Upper lobe of right lung (tissue), 1 donor: ENCODE data around the gene VPS50. TPM values are rescaled to one million over a fixed set of nuclear protein-coding genes. Genes with fewer than 3 reads are reported as not detected.

ENCODE experiments used
- ATAC-seq: fragments of 200-7000 bp; cut with Tn5 transposase; one replicate; pipeline ENCODE4 v1.9.1; 2020; ENCODE audit warnings: mild to moderate bottlenecking, moderate library complexity
- DNase-seq: peaks from one replicate; pipeline ENCODE4 v3.0.0-alpha.2; 2020
- H3K27ac ChIP-seq: fragments of 200-600 bp; one replicate; pipeline ENCODE4 v1.8.0; 2022
- H3K27me3 ChIP-seq: fragments of 200-600 bp; one replicate; pipeline ENCODE4 v1.8.0; 2022; ENCODE audit warnings: mild to moderate bottlenecking
- H3K36me3 ChIP-seq: fragments of 200-600 bp; one replicate; pipeline ENCODE4 v1.8.0; 2022
- H3K4me1 ChIP-seq: fragments of 200-600 bp; one replicate; pipeline ENCODE4 v1.8.0; 2022
- H3K4me3 ChIP-seq: fragments of 200-600 bp; one replicate; pipeline ENCODE4 v1.8.0; 2022; ENCODE audit warnings: mild to moderate bottlenecking
- H3K9me3 ChIP-seq: fragments of 200-600 bp; one replicate; pipeline ENCODE4 v1.8.0; 2022
- intact Hi-C: fragments of 100-400 bp; cut with DNase I; formaldehyde crosslinking; loops from one replicate; pipeline ENCODE4 v1.11.0; 2022
- total RNA-seq: library from RNA; stranded (reverse); fragmentation: NEBNext Ultra II Directional; extraction: Animal tissue kit (Norgen Biotek cat#: 25700); gene quantifications from one replicate; pipeline ENCODE4 v1.2.1, GENCODE V29; 2021
- TF ChIP-seq, protein P1 (sequence below): fragments of 200-600 bp; IDR thresholded peaks from one replicate; pipeline ENCODE4 v1.8.0; 2022; ENCODE audit warnings: antibody characterized with exemption
- donor health status: DM: no; HTN: yes; CAD: no; lungs with severe emphysema.

Gene VPS50
- total RNA-seq, 1 donor from 2014 or later, result 30.2 TPM

DNA sequence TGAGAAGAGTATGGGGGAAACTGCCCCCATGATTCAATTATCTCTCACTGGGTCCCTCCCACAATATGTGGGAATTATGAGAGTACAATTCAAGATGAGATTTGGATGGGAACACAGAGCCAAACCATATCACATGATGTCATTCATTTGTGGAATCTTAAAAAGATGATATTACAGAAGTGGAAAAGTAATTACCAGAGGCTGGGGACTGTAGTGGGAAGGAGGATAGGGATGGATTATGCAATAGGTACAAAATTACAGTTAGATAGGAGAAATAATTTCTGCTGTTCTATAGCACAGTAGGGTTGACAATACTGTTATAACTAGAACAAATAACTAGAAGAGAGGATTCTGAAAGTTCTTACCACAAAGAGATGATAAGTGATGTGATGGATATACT, 141.4 kb downstream of the VPS50 start:
- DNase-seq (no peak), ATAC-seq (no peak)
- intact Hi-C loops, result no loop called here
- Histone ChIP-seq H3K27ac (no peak overlapping the region), H3K36me3 (no peaks in the 10 kb centered on the region), H3K4me1 (no peaks in the 10 kb centered on the region), H3K4me3 (no peak overlapping the region), H3K9me3 (no peaks in the 10 kb centered on the region), H3K27me3 (no peaks in the 10 kb centered on the region)
- TF ChIP-seq, protein P1, sequence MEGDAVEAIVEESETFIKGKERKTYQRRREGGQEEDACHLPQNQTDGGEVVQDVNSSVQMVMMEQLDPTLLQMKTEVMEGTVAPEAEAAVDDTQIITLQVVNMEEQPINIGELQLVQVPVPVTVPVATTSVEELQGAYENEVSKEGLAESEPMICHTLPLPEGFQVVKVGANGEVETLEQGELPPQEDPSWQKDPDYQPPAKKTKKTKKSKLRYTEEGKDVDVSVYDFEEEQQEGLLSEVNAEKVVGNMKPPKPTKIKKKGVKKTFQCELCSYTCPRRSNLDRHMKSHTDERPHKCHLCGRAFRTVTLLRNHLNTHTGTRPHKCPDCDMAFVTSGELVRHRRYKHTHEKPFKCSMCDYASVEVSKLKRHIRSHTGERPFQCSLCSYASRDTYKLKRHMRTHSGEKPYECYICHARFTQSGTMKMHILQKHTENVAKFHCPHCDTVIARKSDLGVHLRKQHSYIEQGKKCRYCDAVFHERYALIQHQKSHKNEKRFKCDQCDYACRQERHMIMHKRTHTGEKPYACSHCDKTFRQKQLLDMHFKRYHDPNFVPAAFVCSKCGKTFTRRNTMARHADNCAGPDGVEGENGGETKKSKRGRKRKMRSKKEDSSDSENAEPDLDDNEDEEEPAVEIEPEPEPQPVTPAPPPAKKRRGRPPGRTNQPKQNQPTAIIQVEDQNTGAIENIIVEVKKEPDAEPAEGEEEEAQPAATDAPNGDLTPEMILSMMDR, result no peak

GRCh38 chr7:93374345-93374940, 142.3 kb downstream of the VPS50 start:
- intact Hi-C loops, result no loop called here
- Histone ChIP-seq H3K36me3 (no peaks in the 10 kb centered on the region), H3K9me3 (no peaks in the 10 kb centered on the region), H3K27ac (no peak overlapping the region), H3K27me3 (no peaks in the 10 kb centered on the region), H3K4me1 (no peaks in the 10 kb centered on the region), H3K4me3 (no peak overlapping the region)
- no peak for DNase-seq
- TF ChIP-seq, protein P1, result peak; percentile 66
- ATAC-seq, result peak; percentile 48

DNA sequence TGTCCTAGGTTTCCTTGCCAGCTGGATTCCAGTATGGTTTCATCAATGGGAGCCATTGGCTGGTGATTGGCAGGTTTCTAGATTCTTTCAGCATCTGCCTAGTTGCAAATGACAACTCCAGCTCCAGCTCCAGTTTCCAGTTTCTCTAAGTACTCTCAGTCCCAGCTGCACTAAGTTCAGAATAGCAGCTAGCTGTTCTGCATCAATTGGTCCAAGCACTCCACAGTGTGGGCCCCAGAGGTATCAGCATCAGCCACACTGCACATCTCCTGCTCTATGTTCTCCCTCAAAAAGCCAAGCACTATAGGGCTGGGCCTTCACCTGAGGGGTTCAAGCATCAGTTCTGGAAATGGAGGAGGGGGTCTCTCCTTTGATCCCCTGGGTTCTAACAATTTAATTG, 143.4 kb downstream of the VPS50 start:
- DNase-seq (no peak), ATAC-seq (no peak)
- Histone ChIP-seq H3K27ac (no peak overlapping the region), H3K4me1 (no peaks in the 10 kb centered on the region), H3K4me3 (no peak overlapping the region), H3K36me3 (no peaks in the 10 kb centered on the region), H3K9me3 (no peaks in the 10 kb centered on the region), H3K27me3 (no peaks in the 10 kb centered on the region)
- intact Hi-C loops, result no loop called here
- TF ChIP-seq, protein P1, result no peak

- no peaks in the 10 kb centered on the region for H3K27me3 ChIP-seq
- H3K36me3 ChIP-seq, result no peaks in the 10 kb centered on the region
- TF ChIP-seq, protein P1, result no peak
- no peak for DNase-seq
- H3K27ac ChIP-seq, result no peak overlapping the region
- no peak overlapping the region for H3K4me3 ChIP-seq
- intact Hi-C loops, result no loop called here
- ATAC-seq, result no peak
- H3K9me3 ChIP-seq, result no peaks in the 10 kb centered on the region
- H3K4me1 ChIP-seq, result no peaks in the 10 kb centered on the region
Observed at GRCh38 chr7:93378131-93378760, 146.1 kb downstream of the VPS50 start.

- no peak for DNase-seq
- H3K27me3 ChIP-seq, result no peaks in the 10 kb centered on the region
- H3K4me1 ChIP-seq, result no peaks in the 10 kb centered on the region
- no peaks in the 10 kb centered on the region for H3K9me3 ChIP-seq
- H3K27ac ChIP-seq, result no peak overlapping the region
- no peak for ATAC-seq
- no peak overlapping the region for H3K4me3 ChIP-seq
- H3K36me3 ChIP-seq, result no peaks in the 10 kb centered on the region
- TF ChIP-seq, protein P1, result no peak
- intact Hi-C loops, result no loop called here
Observed at GRCh38 chr7:93382362-93382761, 150.2 kb downstream of the VPS50 start.
